Hindlimb muscle (tissue), 1 donor: ENCODE results near the gene FBXO48. TPM values are rescaled to one million over a fixed set of nuclear protein-coding genes. Genes with fewer than 3 reads are reported as not detected.
"Not testable (repeated sequence)": the region's sequence is repeated elsewhere in the genome, so short reads cannot be mapped to it uniquely, and the experiment has no call there.

ENCODE experiments used
- DNase-seq: peaks from one replicate; pipeline ENCODE4 v3.0.0-alpha.2; 2013
- polyA plus RNA-seq: library from polyadenylated mRNA; unstranded; fragments of 120-200 nt; gene quantifications from one replicate; pipeline ENCODE4 v1.2.1, GENCODE V29; 2013; ENCODE audit not compliant: insufficient read length

Gene FBXO48
- polyA plus RNA-seq = 1.8 TPM

GRCh38 chr2:68467077-68467960 lies at the start of gene FBXO48, which contains the start of gene APLF:
Gene FBXO48 (minus strand): TSS chr2:68467294. CDS start chr2:68465145, 2,149 bp downstream.
Gene APLF (plus strand): TSS chr2:68467585. CDS start chr2:68467732, 147 bp downstream.
- DNase-seq = peak; percentile 98

- DNase-seq = no peak
Observed at GRCh38 chr2:68516051-68516955, 49.2 kb upstream of the FBXO48 start.

- no peak for DNase-seq
Observed at GRCh38 chr2:68514316-68514929, 47.3 kb upstream of the FBXO48 start.

- no peak for DNase-seq
Observed at GRCh38 chr2:68512966-68513365, 45.9 kb upstream of the FBXO48 start.

- peak; percentile 23 for DNase-seq
Observed at GRCh38 chr2:68512326-68512725, 45.2 kb upstream of the FBXO48 start.

GRCh38 chr2:68506170-68506569 lies 39.1 kb upstream of the FBXO48 start:
- DNase-seq = no peak

- no peak for DNase-seq
Observed at GRCh38 chr2:68505603-68506159, 38.6 kb upstream of the FBXO48 start.

- no peak for DNase-seq
Observed at GRCh38 chr2:68501768-68502167, 34.7 kb upstream of the FBXO48 start.

- no peak for DNase-seq
Observed at GRCh38 chr2:68500649-68501048, 33.6 kb upstream of the FBXO48 start.

GRCh38 chr2:68499133-68499532 lies 32.0 kb upstream of the FBXO48 start:
- no peak for DNase-seq

GRCh38 chr2:68491582-68491981 lies 24.5 kb upstream of the FBXO48 start:
- DNase-seq = no peak

- DNase-seq = no peak
Observed at GRCh38 chr2:68489282-68489681, 22.2 kb upstream of the FBXO48 start.

GRCh38 chr2:68488605-68489004 lies 21.5 kb upstream of the FBXO48 start:
- DNase-seq = not testable (repeated sequence)

- DNase-seq = peak; percentile 15
Observed at GRCh38 chr2:68487773-68488355, 20.8 kb upstream of the FBXO48 start.

- no peak for DNase-seq
Observed at GRCh38 chr2:68483011-68483410, 15.9 kb upstream of the FBXO48 start.

GRCh38 chr2:68482296-68482820 lies 15.3 kb upstream of the FBXO48 start:
- DNase-seq = no peak

- no peak for DNase-seq
Observed at GRCh38 chr2:68478688-68479087, 11.6 kb upstream of the FBXO48 start.

GRCh38 chr2:68476454-68476853 lies 9.4 kb upstream of the FBXO48 start:
- no peak for DNase-seq

GRCh38 chr2:68475576-68475975 lies 8.5 kb upstream of the FBXO48 start:
- DNase-seq = no peak

GRCh38 chr2:68475110-68475509 lies 8.0 kb upstream of the FBXO48 start:
- DNase-seq = no peak

GRCh38 chr2:68472796-68473414 lies 5.8 kb upstream of the FBXO48 start:
- no peak for DNase-seq
